HG03095 (cell line): ENCODE results near the gene RPLP2.

Source experiments
- ATAC-seq: cut with Tn5 transposase; IDR thresholded peaks from one replicate; pipeline ENCODE4 v1.9.1; 2021; ENCODE audit warnings: moderate library complexity; ENCODE audit not compliant: unreplicated experiment

The RPLP2 gene

DNA sequence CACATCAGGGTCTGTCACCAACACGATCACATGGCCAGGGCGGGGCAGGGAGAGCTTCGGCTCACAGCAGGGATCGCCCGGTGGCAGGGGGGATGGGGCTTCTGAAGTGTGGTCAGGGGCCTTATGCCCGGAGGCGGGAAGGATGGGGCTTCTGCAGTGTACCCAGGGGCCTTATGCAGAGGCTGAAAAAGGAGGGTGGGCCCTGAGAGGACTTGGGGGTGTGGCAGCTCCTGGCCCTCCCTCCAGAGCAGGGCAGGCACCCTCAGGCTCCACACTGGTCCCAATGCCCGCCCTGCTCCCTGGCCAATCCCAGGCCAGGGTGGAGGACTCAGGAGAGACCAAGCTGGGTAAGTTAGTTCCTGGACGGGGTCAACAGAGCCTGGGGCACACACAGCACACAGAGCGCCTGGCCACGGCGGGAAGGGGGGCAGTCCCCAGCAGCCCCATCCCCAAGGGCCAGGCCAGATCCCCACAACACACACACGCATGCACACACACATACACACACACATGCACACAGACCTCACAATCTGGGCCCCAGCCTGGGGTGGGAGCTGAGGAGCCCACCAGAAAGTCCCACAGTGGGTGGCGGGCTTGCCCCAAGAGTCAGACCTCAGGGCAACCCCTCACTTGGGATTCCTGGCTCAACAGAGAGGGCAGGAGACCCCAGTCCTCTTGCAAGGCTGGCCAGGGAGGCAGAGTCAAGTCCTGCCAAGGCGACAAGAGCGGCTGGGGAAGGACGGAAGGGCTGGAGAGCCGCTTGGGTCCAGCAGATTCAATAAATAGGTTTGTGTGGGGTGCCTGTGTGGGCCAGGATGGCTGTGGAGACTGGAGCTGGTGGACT, 18.8 kb upstream of the RPLP2 start:
- ATAC-seq: no peak

DNA sequence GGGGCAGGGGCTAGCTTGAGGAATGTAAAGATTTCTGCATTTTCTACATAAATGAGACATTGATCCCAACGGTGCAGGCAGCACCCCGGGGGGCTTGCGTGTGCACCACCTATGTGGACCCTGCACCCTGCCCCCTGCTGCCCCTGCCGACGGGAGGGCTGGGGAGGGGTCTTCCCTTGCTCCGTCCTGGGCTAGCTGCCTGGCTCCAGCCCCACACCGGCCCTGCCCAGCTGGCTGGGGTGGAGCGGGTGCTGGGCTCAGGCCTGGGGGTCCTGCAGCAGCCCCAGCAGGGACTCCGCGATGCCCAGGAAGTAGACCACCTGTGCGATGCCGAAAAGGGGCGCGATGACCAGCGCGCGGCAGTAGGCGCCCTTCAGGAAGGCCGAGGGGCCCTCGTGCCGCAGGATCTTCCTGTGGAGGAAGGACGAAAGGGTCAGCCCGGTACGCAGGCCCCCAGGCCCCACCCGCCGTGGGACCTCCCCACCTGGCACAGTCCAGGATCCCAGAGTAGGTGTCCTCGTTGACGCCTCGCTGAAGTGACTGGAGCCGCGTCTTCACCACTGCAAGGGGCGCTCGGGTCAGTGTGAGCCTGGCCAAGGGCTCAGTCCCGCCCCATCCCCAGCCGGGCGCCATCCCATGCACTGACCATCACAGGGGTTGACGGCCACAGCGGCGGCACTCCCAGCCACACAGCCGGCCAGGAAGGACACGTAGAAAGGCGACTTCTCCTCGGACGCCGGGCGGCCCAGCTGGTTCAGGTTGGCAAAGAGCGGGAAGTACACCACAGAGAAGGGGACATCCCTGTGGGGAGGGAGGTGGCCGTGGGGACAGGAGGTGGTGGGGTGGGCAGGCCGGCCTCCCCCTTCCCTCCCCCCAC, 17.9 kb upstream of the RPLP2 start:
- no peak for ATAC-seq

- ATAC-seq: no peak
These were observed 17.3 kb upstream of the RPLP2 start for GRCh38 chr11:792535-792821.

GRCh38 chr11:792873-793272, 16.9 kb upstream of the RPLP2 start:
- ATAC-seq: no peak

- ATAC-seq: no peak
These were observed 16.2 kb upstream of the RPLP2 start for GRCh38 chr11:793556-793955.

GRCh38 chr11:794013-794765, 15.6 kb upstream of the RPLP2 start:
- no peak for ATAC-seq

GRCh38 chr11:794766-795633, 14.8 kb upstream of the RPLP2 start:
- no peak for ATAC-seq

DNA sequence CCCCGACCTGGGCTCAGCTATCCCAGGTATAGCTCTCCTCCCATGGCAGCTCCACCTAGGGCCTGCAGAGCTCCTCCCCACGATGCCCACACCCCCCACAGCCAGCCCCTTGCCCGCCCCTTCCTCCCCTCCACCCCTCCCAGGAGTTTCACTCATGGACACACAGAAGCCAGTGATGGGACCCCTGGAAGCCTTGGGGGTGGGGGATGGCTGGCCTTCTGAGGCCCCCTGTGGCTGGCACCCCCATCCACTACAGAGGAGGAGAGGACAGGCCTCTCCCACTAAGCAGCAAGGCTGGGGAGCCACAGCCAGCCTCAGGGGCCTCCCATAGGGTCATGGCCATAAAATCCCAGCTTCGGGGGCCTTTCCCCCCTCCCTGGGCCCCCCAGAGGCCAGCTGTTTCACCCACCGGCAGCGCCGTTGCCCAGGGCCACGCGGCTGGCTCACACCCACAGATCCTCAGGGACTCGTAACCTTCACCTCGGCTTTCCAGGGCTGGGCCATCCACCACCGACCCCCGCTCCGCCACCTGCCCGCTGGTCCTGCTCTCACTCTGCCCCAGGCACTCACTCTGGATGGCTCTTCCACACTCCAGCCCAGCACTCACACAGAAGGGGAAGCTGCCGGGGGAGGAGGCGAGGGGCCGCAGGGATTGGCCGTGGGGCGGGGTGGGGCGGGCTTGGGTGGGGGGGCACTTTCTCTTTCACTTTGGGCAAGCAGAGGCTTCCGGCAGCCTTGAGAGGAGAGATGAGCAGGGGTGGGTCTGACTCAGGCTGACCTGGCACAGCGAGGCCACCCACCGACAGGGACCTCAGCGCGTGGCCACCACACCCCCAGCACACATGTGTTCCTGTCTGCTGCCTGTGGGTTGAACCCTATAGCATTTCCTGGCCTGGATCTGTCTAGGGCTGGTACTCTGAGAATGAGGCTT, 13.9 kb upstream of the RPLP2 start:
- ATAC-seq: no peak

DNA sequence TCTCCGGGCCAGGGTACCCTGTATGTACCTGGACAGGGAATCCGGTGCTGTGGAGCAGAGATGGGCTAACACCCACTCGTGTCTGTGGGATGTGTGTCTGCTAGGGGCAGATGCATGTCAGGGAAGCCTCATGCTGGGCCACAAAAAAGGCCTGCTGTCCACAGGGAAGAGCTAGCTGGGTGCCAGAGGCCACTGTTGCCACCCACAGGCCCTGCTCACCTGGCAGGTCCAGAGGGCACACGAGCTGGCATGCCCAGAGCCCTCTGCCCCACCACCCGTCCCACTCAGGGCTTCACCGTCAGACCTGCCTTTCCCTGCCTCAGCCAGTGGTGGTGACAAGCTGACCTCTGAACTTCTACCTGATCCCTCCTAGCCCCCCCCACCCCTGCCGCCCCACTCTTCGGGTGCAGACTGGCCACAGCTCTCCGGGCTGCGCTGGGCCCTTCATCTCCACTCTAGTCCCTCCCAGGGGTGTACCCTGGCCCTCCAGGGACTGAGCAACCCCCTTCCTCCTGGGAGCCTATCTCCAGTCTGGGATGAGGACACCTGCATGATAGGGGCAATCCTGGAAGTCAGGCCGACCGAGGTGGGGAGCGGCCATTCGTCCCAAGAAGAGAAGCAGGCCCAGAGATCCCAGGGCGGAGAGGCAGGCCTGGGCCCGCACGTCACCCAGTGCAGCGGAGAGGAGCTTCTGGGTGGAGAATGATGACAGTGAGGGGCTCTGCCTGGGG, 13.0 kb upstream of the RPLP2 start:
- ATAC-seq: no peak

GRCh38 chr11:797296-798092, 12.3 kb upstream of the RPLP2 start:
- peak; percentile 37 for ATAC-seq

GRCh38 chr11:798093-798713, 11.6 kb upstream of the RPLP2 start, which contains the start of gene SLC25A22:
Gene SLC25A22 (minus strand): TSS chr11:798281. CDS start chr11:795006, 3,275 bp downstream.
- peak; percentile 52 for ATAC-seq

DNA sequence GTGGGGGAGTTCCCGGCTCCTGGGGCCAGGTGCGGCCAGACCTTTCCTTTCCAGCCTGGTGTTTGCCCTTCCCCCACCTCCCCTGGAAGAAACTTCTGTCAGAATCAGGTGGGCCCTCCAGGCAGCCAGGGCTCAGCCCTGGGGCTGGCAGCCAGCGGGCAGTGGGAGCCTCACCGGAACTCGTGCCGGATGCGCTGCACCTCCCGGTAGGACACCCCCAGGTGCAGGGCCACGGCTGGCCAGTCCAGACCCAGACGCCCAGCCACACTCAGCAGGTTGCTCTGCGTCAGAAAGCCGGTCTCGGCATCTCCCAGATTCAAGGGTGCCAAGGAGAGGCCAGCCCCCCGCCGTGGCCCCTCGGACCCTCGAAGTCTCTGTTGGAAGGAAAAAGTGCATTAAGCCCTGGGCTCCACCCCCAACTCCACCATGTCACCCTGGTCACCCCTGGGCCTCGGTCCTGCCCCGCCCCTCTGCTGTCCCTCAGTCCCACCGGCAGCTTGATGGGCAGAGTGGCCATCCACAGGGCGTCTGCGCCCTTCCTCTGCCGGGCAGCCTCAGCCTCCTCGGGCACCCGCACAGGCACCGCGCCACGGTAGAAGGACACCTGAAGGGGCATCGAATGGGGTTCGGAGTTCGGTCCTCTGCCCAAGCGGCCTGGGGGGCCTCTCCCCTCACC, 10.0 kb upstream of the RPLP2 start:
- no peak for ATAC-seq

- ATAC-seq: no peak
These were observed 9.3 kb upstream of the RPLP2 start for GRCh38 chr11:800473-800872.

GRCh38 chr11:801097-801780, 8.5 kb upstream of the RPLP2 start:
- no peak for ATAC-seq

- no peak for ATAC-seq
These were observed 7.6 kb upstream of the RPLP2 start for GRCh38 chr11:802018-802617.
